ENCODE measurements around the gene GAL3ST2. TPM values are rescaled to one million over a fixed set of nuclear protein-coding genes. Genes with fewer than 3 reads are reported as not detected.
A peak's percentile ranks its signal among the peaks of the same experiment; 100 is the strongest.

Gene GAL3ST2
- total RNA-seq, 3 donors from 2014 or later (not counting 1 experiment from before 2014, with no cell fraction given): 0.88 TPM; not detected in 2

- Histone ChIP-seq H3K27ac (ENCODE audit: low read length) (no peak overlapping the region), H3K9me3 (ENCODE audit: control insufficient read depth, insufficient read depth, low read length) (no peaks in the 10 kb centered on the region), H3K27me3 (ENCODE audit: control insufficient read depth, insufficient read depth, low read length) (peaks cover 6% of the 10 kb centered on the region), H3K36me3 (ENCODE audit: control insufficient read depth, insufficient read depth, low read length) (peaks cover 10% of the 10 kb centered on the region), H3K4me1 (ENCODE audit: control insufficient read depth, insufficient read depth, low read length) (peaks cover 32% of the 10 kb centered on the region), H3K4me3 (ENCODE audit: low read length) (no peak overlapping the region)
- Mint-ChIP-seq H3K27me3 (ENCODE audit: low read depth in 2 of 2) (peaks cover 0 to 2% of the 10 kb centered on the region in 2 donors), H3K27ac (no peak overlapping the region), H3K4me1 (peaks cover 14 to 20% of the 10 kb centered on the region in 2 donors), H3K4me3 (no peak overlapping the region), H3K9me3 (no peaks in the 10 kb centered on the region), H3K36me3 (peaks cover 12% of the 10 kb centered on the region)
- no peak for TF ChIP-seq CTCF (IDR thresholded peaks at IDR 0.05)
- WGBS (ENCODE audit: insufficient coverage): 92% methylated on average over 24 of the region's 24 CpGs
- DNase-seq (no peak), ATAC-seq (no peak)
- intact Hi-C loops (cut with micrococcal nuclease): no loop called here
Observed at GRCh38 chr2:241744028-241744754, 32.4 kb upstream of the GAL3ST2 start.

- H3K9me3 ChIP-seq (ENCODE audit: control insufficient read depth, insufficient read depth, low read length): no peaks in the 10 kb centered on the region
- intact Hi-C loops (cut with micrococcal nuclease): no loop called here
- H3K36me3 Mint-ChIP-seq: peaks cover 12% of the 10 kb centered on the region
- peaks cover 10% of the 10 kb centered on the region for H3K36me3 ChIP-seq (ENCODE audit: control insufficient read depth, insufficient read depth, low read length)
- no peak for DNase-seq
- peaks cover 6% of the 10 kb centered on the region for H3K27me3 ChIP-seq (ENCODE audit: control insufficient read depth, insufficient read depth, low read length)
- H3K27me3 Mint-ChIP-seq (ENCODE audit: low read depth in 2 of 2): peaks cover 0 to 3% of the 10 kb centered on the region in 2 donors
- H3K27ac ChIP-seq (ENCODE audit: low read length): no peak overlapping the region
- no peak overlapping the region for H3K4me3 Mint-ChIP-seq
- H3K4me3 ChIP-seq (ENCODE audit: low read length): no peak overlapping the region
- no peak for ATAC-seq
- H3K4me1 Mint-ChIP-seq: peaks cover 7 to 11% of the 10 kb centered on the region in 2 donors
- 98% methylated on average over 13 of the region's 13 CpGs for WGBS (ENCODE audit: insufficient coverage)
- H3K9me3 Mint-ChIP-seq: no peaks in the 10 kb centered on the region
- H3K27ac Mint-ChIP-seq: no peak overlapping the region
- no peak for TF ChIP-seq CTCF (IDR thresholded peaks at IDR 0.05)
- peaks cover 23% of the 10 kb centered on the region for H3K4me1 ChIP-seq (ENCODE audit: control insufficient read depth, insufficient read depth, low read length)
Observed at GRCh38 chr2:241745276-241745675, 31.3 kb upstream of the GAL3ST2 start.

- Mint-ChIP-seq H3K27me3 (ENCODE audit: low read depth in 2 of 2) (peaks cover 0 to 3% of the 10 kb centered on the region in 2 donors), H3K4me1 (peaks cover 3 to 4% of the 10 kb centered on the region in 2 donors), H3K4me3 (peak overlapping the region; percentile 2), H3K9me3 (no peaks in the 10 kb centered on the region), H3K36me3 (peaks cover 12% of the 10 kb centered on the region), H3K27ac (no peak overlapping the region)
- intact Hi-C loops (cut with micrococcal nuclease): no loop called here
- Histone ChIP-seq H3K27me3 (ENCODE audit: control insufficient read depth, insufficient read depth, low read length) (peaks cover 6% of the 10 kb centered on the region), H3K27ac (ENCODE audit: low read length) (no peak overlapping the region), H3K4me1 (ENCODE audit: control insufficient read depth, insufficient read depth, low read length) (peaks cover 14% of the 10 kb centered on the region), H3K9me3 (ENCODE audit: control insufficient read depth, insufficient read depth, low read length) (no peaks in the 10 kb centered on the region), H3K4me3 (ENCODE audit: low read length) (no peak overlapping the region), H3K36me3 (ENCODE audit: control insufficient read depth, insufficient read depth, low read length) (peaks cover 10% of the 10 kb centered on the region)
- no peak for TF ChIP-seq CTCF (IDR thresholded peaks at IDR 0.05)
- no peak for DNase-seq
- no peak for ATAC-seq
- WGBS (ENCODE audit: insufficient coverage): 96% methylated on average over 3 of the region's 4 CpGs
Observed at GRCh38 chr2:241746084-241746483, 30.5 kb upstream of the GAL3ST2 start.
